MM.1S (cell line): ENCODE measurements around the gene CASP2.

Source experiments
- CTCF ChIP-seq: fragments of 300-600 bp; sonication (generic); IDR thresholded peaks from 2 replicates; pipeline ENCODE4 v1.5.1; 2016; ENCODE audit warnings: antibody characterized with exemption, low read length, mixed read lengths
- EZH2 ChIP-seq: fragments of 300-600 bp; sonication (generic); optimal IDR thresholded peaks from 2 replicates; pipeline ENCODE3; 2017; ENCODE audit warnings: low read depth, mild to moderate bottlenecking, antibody characterized with exemption, low read length, mixed read lengths
- EZH2phosphoT487 ChIP-seq: fragments of 300-600 bp; sonication (generic); IDR thresholded peaks from 2 replicates; pipeline ENCODE4 v1.6.1; 2018; ENCODE audit warnings: antibody characterized with exemption, low read length

- TF ChIP-seq CTCF (no peak), EZH2 (no peak), EZH2phosphoT487 (no peak)
These were observed 31.2 kb upstream of the CASP2 start for GRCh38 chr7:143256932-143257331.
